ENCODE results near the gene ANKRD24. TPM values are rescaled to one million over a fixed set of nuclear protein-coding genes. Genes with fewer than 3 reads are reported as not detected.
A peak's percentile ranks its signal among the peaks of the same experiment; 100 is the strongest.

ANKRD24 gene
- total RNA-seq, 1 experiment from 2014 or later, result 0.26 TPM

DNA sequence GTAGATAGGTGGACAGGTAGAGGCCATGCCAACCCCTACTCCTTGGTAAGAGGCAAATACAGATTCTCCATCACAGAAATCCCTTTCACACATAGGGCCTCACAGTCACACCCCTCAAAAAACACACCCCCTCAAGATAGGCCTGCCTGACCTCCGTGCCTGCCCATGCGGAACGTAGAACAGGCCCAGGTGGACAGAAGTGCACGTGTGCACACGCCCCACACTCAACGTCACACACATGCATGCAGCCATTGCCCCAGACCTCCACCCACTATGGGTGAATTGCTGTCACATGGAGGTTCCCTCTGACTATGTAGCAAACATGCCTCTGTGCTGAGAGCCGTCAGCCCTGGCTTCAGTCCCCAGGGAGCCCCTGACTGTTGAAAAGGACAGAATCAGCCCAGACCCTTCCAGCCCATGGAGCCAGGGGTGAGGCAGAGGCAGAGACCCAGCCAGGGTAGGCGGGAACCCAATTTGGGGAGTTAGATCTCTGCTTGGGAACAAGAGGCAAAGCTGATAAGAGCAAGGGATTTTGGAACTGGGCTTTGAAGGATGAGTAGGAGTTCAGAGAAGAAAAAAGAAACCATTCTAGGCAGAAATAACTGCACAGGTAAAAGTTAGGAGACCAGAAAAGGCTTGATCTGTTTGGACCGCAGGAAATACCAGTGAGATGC is 3.1 kb downstream of the ANKRD24 start:
- no peaks in the 10 kb centered on the region for H3K27me3 ChIP-seq (ENCODE audit: control insufficient read depth, insufficient read depth, low read length)
- no peaks in the 10 kb centered on the region for H3K9me3 ChIP-seq (ENCODE audit: control insufficient read depth, insufficient read depth, low read depth, low read length)
- TF ChIP-seq, protein P1, sequence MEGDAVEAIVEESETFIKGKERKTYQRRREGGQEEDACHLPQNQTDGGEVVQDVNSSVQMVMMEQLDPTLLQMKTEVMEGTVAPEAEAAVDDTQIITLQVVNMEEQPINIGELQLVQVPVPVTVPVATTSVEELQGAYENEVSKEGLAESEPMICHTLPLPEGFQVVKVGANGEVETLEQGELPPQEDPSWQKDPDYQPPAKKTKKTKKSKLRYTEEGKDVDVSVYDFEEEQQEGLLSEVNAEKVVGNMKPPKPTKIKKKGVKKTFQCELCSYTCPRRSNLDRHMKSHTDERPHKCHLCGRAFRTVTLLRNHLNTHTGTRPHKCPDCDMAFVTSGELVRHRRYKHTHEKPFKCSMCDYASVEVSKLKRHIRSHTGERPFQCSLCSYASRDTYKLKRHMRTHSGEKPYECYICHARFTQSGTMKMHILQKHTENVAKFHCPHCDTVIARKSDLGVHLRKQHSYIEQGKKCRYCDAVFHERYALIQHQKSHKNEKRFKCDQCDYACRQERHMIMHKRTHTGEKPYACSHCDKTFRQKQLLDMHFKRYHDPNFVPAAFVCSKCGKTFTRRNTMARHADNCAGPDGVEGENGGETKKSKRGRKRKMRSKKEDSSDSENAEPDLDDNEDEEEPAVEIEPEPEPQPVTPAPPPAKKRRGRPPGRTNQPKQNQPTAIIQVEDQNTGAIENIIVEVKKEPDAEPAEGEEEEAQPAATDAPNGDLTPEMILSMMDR (IDR thresholded peaks at IDR 0.05), result no peak
- TF ChIP-seq, protein P2, sequence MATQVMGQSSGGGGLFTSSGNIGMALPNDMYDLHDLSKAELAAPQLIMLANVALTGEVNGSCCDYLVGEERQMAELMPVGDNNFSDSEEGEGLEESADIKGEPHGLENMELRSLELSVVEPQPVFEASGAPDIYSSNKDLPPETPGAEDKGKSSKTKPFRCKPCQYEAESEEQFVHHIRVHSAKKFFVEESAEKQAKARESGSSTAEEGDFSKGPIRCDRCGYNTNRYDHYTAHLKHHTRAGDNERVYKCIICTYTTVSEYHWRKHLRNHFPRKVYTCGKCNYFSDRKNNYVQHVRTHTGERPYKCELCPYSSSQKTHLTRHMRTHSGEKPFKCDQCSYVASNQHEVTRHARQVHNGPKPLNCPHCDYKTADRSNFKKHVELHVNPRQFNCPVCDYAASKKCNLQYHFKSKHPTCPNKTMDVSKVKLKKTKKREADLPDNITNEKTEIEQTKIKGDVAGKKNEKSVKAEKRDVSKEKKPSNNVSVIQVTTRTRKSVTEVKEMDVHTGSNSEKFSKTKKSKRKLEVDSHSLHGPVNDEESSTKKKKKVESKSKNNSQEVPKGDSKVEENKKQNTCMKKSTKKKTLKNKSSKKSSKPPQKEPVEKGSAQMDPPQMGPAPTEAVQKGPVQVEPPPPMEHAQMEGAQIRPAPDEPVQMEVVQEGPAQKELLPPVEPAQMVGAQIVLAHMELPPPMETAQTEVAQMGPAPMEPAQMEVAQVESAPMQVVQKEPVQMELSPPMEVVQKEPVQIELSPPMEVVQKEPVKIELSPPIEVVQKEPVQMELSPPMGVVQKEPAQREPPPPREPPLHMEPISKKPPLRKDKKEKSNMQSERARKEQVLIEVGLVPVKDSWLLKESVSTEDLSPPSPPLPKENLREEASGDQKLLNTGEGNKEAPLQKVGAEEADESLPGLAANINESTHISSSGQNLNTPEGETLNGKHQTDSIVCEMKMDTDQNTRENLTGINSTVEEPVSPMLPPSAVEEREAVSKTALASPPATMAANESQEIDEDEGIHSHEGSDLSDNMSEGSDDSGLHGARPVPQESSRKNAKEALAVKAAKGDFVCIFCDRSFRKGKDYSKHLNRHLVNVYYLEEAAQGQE (IDR thresholded peaks at IDR 0.05; ENCODE audit: insufficient read depth in 1 of 2, low read depth in 2 of 2, low read length in 1 of 2), result no peak
- TF ChIP-seq TCF7L2 (IDR thresholded peaks at IDR 0.05; ENCODE audit: low read depth, low read length), result no peak
- no peak for TF ChIP-seq SIN3A (IDR thresholded peaks at IDR 0.05; ENCODE audit: borderline replicate concordance, insufficient read depth, low read depth, low read length)
- ChIA-PET CTCF (no interaction called here), POLR2A (no interaction called here)
- no peaks in the 10 kb centered on the region; the same call in none of the 2 replicates for H3K4me1 ChIP-seq (ENCODE audit: control insufficient read depth, insufficient read depth, low read length)
- DNase-seq (ENCODE audit: low read depth, low spot score) (no peak), ATAC-seq (no peak)
- BruUV-seq (replicated peaks), result no TSS peak
- in situ Hi-C loops (cut with HindIII; ENCODE audit: low pct_unique_long_range_greater_than_20kb, low sequenced_read_pairs), result no loop called here
- no peak overlapping the region for H3K4me3 ChIP-seq (ENCODE audit: low read depth in 2 of 2, low read length in 2 of 2)
- H3K36me3 ChIP-seq (ENCODE audit: control insufficient read depth, insufficient read depth, low read length), result peaks cover 3% of the 10 kb centered on the region; the same call in 1 of the 2 replicates
- no peak overlapping the region for H3K27ac ChIP-seq (ENCODE audit: low read length)
- intact Hi-C loops (cut with micrococcal nuclease; ENCODE audit: unreplicated experiment), result no loop called here

DNA sequence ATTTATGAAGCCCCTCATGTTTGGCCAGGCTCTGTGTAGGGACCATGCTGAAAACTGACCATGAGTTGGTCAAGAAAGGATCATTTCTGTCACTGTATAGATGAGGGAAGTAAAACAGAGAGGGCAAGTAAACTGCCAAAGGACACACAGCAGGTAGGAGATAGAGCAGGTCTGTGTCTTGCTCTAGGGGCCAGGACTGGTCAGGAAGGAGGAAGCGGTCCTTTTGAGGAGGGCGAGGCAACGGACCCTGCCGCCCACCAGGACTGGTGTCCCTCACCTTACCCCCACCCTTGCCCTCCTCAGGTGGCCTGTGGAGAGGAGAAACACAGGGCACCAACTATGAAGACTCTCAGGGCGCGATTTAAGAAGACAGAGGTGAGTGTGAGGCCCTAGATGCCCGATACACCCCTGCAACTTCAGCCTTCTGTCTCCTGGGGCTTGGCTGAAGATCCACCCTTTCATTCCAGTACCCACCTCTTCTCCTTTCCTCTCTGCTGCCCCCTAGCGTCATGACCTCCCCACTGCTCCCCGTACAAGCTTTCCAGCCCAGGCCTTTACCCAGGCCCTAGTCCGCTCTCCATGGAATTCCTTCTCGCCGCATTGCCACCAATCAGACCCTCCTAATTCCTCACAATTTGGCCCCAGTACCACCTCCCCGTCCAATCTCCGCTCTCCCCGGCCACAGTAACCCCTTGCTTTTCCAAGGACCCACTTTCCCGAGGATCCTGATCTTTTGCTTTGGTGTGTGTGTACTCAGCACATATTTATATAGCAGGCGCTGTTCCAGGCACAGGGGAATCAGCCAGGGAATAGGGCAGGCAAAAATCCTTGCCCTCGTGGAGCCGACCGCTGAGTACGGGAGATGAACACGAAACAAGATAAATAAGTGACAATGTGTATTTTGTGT is 3.9 kb downstream of the ANKRD24 start:
- DNase-seq (ENCODE audit: low read depth, low spot score) (no peak), ATAC-seq (peak; percentile 80; the same call in 1 of the 2 replicates)
- Histone ChIP-seq H3K27me3 (ENCODE audit: control insufficient read depth, insufficient read depth, low read length) (no peaks in the 10 kb centered on the region), H3K4me1 (ENCODE audit: control insufficient read depth, insufficient read depth, low read length) (no peaks in the 10 kb centered on the region; the same call in none of the 2 replicates), H3K4me3 (ENCODE audit: low read depth in 2 of 2, low read length in 2 of 2) (no peak overlapping the region), H3K27ac (ENCODE audit: low read length) (no peak overlapping the region), H3K36me3 (ENCODE audit: control insufficient read depth, insufficient read depth, low read length) (peaks cover 3% of the 10 kb centered on the region; the same call in 1 of the 2 replicates), H3K9me3 (ENCODE audit: control insufficient read depth, insufficient read depth, low read depth, low read length) (no peaks in the 10 kb centered on the region)
- no TSS peak for BruUV-seq (replicated peaks)
- intact Hi-C loops (cut with micrococcal nuclease; ENCODE audit: unreplicated experiment), result no loop called here
- in situ Hi-C loops (cut with HindIII; ENCODE audit: low pct_unique_long_range_greater_than_20kb, low sequenced_read_pairs), result no loop called here
- POLR2A ChIA-PET, result no interaction called here
- TF ChIP-seq, protein P1 (IDR thresholded peaks at IDR 0.05), result peak; percentile 89
- TF ChIP-seq POLR2AphosphoS5 (IDR thresholded peaks at IDR 0.05; ENCODE audit: low read depth, low read length), result no peak
- CTCF ChIA-PET, result no interaction called here
